ENCODE data around the gene AGAP1. TPM values are rescaled to one million over a fixed set of nuclear protein-coding genes. Genes with fewer than 3 reads are reported as not detected.

AGAP1 gene
- total RNA-seq, 1 experiment from 2014 or later = 56.4 TPM

- Mint-ChIP-seq H3K27ac (ENCODE audit: unreplicated experiment) (no peak overlapping the region), H3K9me3 (ENCODE audit: low read depth, unreplicated experiment) (no peaks in the 10 kb centered on the region)
- CTCF ChIA-PET = no interaction called here
Measured at GRCh38 chr2:235545339-235546150, 51.7 kb downstream of the AGAP1 start.

DNA sequence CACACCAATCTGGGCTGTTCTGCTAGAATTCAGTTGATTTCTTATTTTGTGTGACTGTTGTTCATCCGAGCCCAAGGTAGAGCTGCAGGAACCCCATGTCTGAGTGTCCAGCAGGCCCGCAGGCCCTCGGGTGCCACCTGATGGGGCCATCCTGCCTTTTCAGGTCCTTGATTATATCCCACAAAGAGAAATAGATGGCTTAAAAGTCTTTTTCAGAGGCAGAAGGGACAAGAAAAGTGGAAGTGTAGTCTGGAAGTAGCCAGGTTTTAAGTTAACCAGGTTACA lies 52.2 kb downstream of the AGAP1 start:
- TF ChIP-seq CTCF (IDR thresholded peaks at IDR 0.05; ENCODE audit: unreplicated experiment) = no peak
- CTCF ChIA-PET = no interaction called here
- intact Hi-C loops (cut with micrococcal nuclease; ENCODE audit: unreplicated experiment) = no loop called here
- H3K9me3 Mint-ChIP-seq (ENCODE audit: low read depth, unreplicated experiment) = no peaks in the 10 kb centered on the region
- DNase-seq = no peak
- H3K36me3 Mint-ChIP-seq (ENCODE audit: insufficient read depth, unreplicated experiment) = peaks cover 10% of the 10 kb centered on the region
- H3K4me3 Mint-ChIP-seq (ENCODE audit: low read depth, unreplicated experiment) = no peak overlapping the region
- no TSS peak for BruUV-seq (replicated peaks)
- no peaks in the 10 kb centered on the region for H3K27me3 Mint-ChIP-seq (ENCODE audit: unreplicated experiment)
- H3K27ac Mint-ChIP-seq (ENCODE audit: unreplicated experiment) = no peak overlapping the region
- peaks cover 57% of the 10 kb centered on the region for H3K4me1 Mint-ChIP-seq (ENCODE audit: low read depth, unreplicated experiment)

More at GRCh38 chr2:235545339-235546150, 51.7 kb downstream of the AGAP1 start:
- Mint-ChIP-seq H3K36me3 (ENCODE audit: insufficient read depth, unreplicated experiment) (peaks cover 10% of the 10 kb centered on the region), H3K4me1 (ENCODE audit: low read depth, unreplicated experiment) (peaks cover 54% of the 10 kb centered on the region), H3K4me3 (ENCODE audit: low read depth, unreplicated experiment) (no peak overlapping the region), H3K27me3 (ENCODE audit: unreplicated experiment) (no peaks in the 10 kb centered on the region)
- no peak for TF ChIP-seq CTCF (IDR thresholded peaks at IDR 0.05; ENCODE audit: unreplicated experiment)
- intact Hi-C loops (cut with micrococcal nuclease; ENCODE audit: unreplicated experiment) = no loop called here
- no TSS peak for BruUV-seq (replicated peaks)
- DNase-seq = no peak

DNA sequence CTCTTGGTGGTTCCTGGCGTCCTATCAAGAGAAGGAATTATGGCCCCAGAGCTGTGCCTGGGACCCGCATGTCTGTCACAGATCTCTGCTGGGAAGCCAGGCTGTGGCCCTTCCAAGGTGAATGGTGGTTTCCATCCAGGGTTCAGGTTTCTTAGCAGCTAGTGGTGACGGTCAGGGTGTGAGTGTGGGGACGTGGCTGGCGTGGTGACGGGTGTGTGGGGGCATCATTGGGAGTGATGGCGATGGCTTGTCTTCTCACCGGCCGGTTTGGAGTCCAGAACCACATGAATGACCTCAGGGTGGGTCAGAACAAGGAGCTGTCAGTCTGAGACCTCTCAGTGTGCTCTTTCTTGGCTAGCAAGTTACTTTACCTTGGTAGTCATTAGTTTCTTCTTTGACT lies 52.6 kb downstream of the AGAP1 start:
- peaks cover 10% of the 10 kb centered on the region for H3K36me3 Mint-ChIP-seq (ENCODE audit: insufficient read depth, unreplicated experiment)
- no peak for DNase-seq
- TF ChIP-seq CTCF (IDR thresholded peaks at IDR 0.05; ENCODE audit: unreplicated experiment) = no peak
- no peaks in the 10 kb centered on the region for H3K27me3 Mint-ChIP-seq (ENCODE audit: unreplicated experiment)
- H3K27ac Mint-ChIP-seq (ENCODE audit: unreplicated experiment) = no peak overlapping the region
- H3K4me3 Mint-ChIP-seq (ENCODE audit: low read depth, unreplicated experiment) = no peak overlapping the region
- CTCF ChIA-PET = no interaction called here
- H3K9me3 Mint-ChIP-seq (ENCODE audit: low read depth, unreplicated experiment) = no peaks in the 10 kb centered on the region
- intact Hi-C loops (cut with micrococcal nuclease; ENCODE audit: unreplicated experiment) = no loop called here
- H3K4me1 Mint-ChIP-seq (ENCODE audit: low read depth, unreplicated experiment) = peaks cover 61% of the 10 kb centered on the region
- no TSS peak for BruUV-seq (replicated peaks)

- no peak overlapping the region for H3K4me3 Mint-ChIP-seq (ENCODE audit: low read depth, unreplicated experiment)
- no peak for DNase-seq
- intact Hi-C loops (cut with micrococcal nuclease; ENCODE audit: unreplicated experiment) = no loop called here
- H3K27ac Mint-ChIP-seq (ENCODE audit: unreplicated experiment) = no peak overlapping the region
- peaks cover 8% of the 10 kb centered on the region for H3K36me3 Mint-ChIP-seq (ENCODE audit: insufficient read depth, unreplicated experiment)
- no TSS peak for BruUV-seq (replicated peaks)
- H3K9me3 Mint-ChIP-seq (ENCODE audit: low read depth, unreplicated experiment) = no peaks in the 10 kb centered on the region
- no peaks in the 10 kb centered on the region for H3K27me3 Mint-ChIP-seq (ENCODE audit: unreplicated experiment)
- CTCF ChIA-PET = no interaction called here
- TF ChIP-seq CTCF (IDR thresholded peaks at IDR 0.05; ENCODE audit: unreplicated experiment) = no peak
- peaks cover 68% of the 10 kb centered on the region for H3K4me1 Mint-ChIP-seq (ENCODE audit: low read depth, unreplicated experiment)
Measured at GRCh38 chr2:235549735-235550377, 56.0 kb downstream of the AGAP1 start.

Data from Calu3 (cell line).